8988T (cell line): ENCODE results near the gene BMPER.
A peak's percentile ranks its signal among the peaks of the same experiment; 100 is the strongest.

Source experiments
- DNase-seq: peaks from one replicate; pipeline ENCODE4 v3.0.0; 2011

BMPER gene

GRCh38 chr7:34104115-34104514 is 198.8 kb downstream of the BMPER start:
- no peak for DNase-seq

- DNase-seq: no peak
Observed at GRCh38 chr7:34104992-34105391, 199.7 kb downstream of the BMPER start.

- no peak for DNase-seq
Observed at GRCh38 chr7:34107276-34107675, 201.9 kb downstream of the BMPER start.

- no peak for DNase-seq
Observed at GRCh38 chr7:34108165-34108564, 202.8 kb downstream of the BMPER start.

- DNase-seq: no peak
Observed at GRCh38 chr7:34109936-34110780, 204.8 kb downstream of the BMPER start.

- no peak for DNase-seq
Observed at GRCh38 chr7:34111031-34111430, 205.7 kb downstream of the BMPER start.

- no peak for DNase-seq
Observed at GRCh38 chr7:34115503-34115902, 210.2 kb downstream of the BMPER start.

- DNase-seq: no peak
Observed at GRCh38 chr7:34117573-34117972, 212.2 kb downstream of the BMPER start.

GRCh38 chr7:34121366-34121765 is 216.0 kb downstream of the BMPER start:
- DNase-seq: no peak

- DNase-seq: no peak
Observed at GRCh38 chr7:34123316-34123715, 218.0 kb downstream of the BMPER start.

GRCh38 chr7:34124765-34125164 is 219.4 kb downstream of the BMPER start:
- no peak for DNase-seq

GRCh38 chr7:34128762-34129161 is 223.4 kb downstream of the BMPER start:
- DNase-seq: no peak

- no peak for DNase-seq
Observed at GRCh38 chr7:34130558-34131295, 225.4 kb downstream of the BMPER start.

- no peak for DNase-seq
Observed at GRCh38 chr7:34131371-34131770, 226.0 kb downstream of the BMPER start.

- DNase-seq: no peak
Observed at GRCh38 chr7:34133356-34133982, 228.1 kb downstream of the BMPER start.

GRCh38 chr7:34133983-34134782 is 228.8 kb downstream of the BMPER start:
- peak; percentile 29 for DNase-seq

GRCh38 chr7:34135924-34136323 is 230.6 kb downstream of the BMPER start:
- DNase-seq: no peak

GRCh38 chr7:34136698-34137097 is 231.4 kb downstream of the BMPER start:
- DNase-seq: no peak

GRCh38 chr7:34137176-34137575 is 231.8 kb downstream of the BMPER start:
- DNase-seq: no peak

- DNase-seq: no peak
Observed at GRCh38 chr7:34138483-34138882, 233.1 kb downstream of the BMPER start.

GRCh38 chr7:34139086-34139485 is 233.7 kb downstream of the BMPER start:
- DNase-seq: no peak

GRCh38 chr7:34140066-34140465 is 234.7 kb downstream of the BMPER start:
- no peak for DNase-seq

GRCh38 chr7:34143402-34143801 is 238.1 kb downstream of the BMPER start:
- no peak for DNase-seq
